ENCODE measurements around the gene MRAP. TPM values are rescaled to one million over a fixed set of nuclear protein-coding genes. Genes with fewer than 3 reads are reported as not detected.

The MRAP gene
- total RNA-seq, 1 donor from 2014 or later: not detected

DNA sequence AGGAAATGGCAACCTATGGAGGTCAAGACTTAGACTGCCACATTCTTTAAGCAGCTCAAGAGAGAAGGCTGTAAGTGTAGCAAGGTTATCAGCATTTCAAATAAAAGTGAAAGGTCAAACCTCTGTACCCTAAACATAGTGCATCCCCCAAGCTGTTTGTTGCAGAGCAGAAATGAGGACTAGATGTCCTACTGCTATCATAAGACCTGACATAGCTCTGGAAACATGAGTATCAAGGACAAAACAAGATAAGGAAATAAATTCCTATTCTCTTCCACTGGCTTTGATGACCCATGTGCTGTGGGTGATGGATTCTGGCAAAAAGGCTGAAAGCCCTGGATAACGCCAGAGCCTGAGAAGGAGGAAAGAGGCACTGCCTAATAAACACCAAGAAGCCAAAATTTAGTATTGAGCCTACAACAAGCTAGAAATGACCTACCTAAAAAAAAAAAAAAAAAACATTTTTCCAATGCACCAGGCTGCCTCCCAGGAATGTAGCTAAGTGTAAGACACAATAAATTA is 58.3 kb downstream of the MRAP start:
- Mint-ChIP-seq H3K4me3 (no peak overlapping the region), H3K9me3 (no peaks in the 10 kb centered on the region), H3K27ac (no peak overlapping the region), H3K4me1 (peaks cover 5% of the 10 kb centered on the region), H3K36me3 (peaks cover 63% of the 10 kb centered on the region), H3K27me3 (ENCODE audit: low read depth) (no peaks in the 10 kb centered on the region)
- DNase-seq (ENCODE audit: low spot score in 2 of 2, unreplicated experiment in 2 of 2): no peak
- TF ChIP-seq, protein P1, sequence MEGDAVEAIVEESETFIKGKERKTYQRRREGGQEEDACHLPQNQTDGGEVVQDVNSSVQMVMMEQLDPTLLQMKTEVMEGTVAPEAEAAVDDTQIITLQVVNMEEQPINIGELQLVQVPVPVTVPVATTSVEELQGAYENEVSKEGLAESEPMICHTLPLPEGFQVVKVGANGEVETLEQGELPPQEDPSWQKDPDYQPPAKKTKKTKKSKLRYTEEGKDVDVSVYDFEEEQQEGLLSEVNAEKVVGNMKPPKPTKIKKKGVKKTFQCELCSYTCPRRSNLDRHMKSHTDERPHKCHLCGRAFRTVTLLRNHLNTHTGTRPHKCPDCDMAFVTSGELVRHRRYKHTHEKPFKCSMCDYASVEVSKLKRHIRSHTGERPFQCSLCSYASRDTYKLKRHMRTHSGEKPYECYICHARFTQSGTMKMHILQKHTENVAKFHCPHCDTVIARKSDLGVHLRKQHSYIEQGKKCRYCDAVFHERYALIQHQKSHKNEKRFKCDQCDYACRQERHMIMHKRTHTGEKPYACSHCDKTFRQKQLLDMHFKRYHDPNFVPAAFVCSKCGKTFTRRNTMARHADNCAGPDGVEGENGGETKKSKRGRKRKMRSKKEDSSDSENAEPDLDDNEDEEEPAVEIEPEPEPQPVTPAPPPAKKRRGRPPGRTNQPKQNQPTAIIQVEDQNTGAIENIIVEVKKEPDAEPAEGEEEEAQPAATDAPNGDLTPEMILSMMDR (IDR thresholded peaks at IDR 0.05; ENCODE audit: unreplicated experiment): no peak

DNA sequence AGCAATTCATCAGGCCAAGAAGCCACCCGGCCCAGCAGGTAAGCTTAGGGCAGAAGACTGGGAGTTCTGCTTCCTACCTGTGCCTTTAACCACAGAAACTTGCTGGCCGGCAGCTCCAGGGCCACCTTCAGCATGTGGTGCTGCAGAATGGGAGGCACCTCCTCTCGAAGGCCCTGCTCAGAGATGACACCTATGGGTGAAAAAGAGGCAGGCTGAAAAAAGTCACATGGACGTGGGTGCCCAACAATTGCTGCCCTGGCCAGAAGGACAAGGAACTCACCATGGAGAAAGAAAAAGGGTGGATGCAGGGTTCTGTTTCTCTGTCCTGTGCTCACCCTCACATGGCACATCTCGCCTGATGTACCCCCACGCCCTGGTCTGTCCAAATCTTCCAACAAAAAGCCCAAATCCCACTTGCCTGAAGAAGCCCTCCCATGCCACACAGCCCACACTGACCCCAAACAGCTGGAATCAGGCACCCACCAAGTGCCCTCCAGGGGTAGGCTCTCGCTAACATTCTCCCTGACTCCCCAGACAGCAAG is 61.1 kb downstream of the MRAP start:
- TF ChIP-seq, protein P1 (IDR thresholded peaks at IDR 0.05; ENCODE audit: unreplicated experiment): no peak
- Mint-ChIP-seq H3K4me1 (peaks cover 5% of the 10 kb centered on the region), H3K9me3 (no peaks in the 10 kb centered on the region), H3K27ac (no peak overlapping the region), H3K36me3 (peaks cover 58% of the 10 kb centered on the region), H3K27me3 (ENCODE audit: low read depth) (no peaks in the 10 kb centered on the region), H3K4me3 (no peak overlapping the region)
- DNase-seq (ENCODE audit: low spot score in 2 of 2, unreplicated experiment in 2 of 2): no peak

DNA sequence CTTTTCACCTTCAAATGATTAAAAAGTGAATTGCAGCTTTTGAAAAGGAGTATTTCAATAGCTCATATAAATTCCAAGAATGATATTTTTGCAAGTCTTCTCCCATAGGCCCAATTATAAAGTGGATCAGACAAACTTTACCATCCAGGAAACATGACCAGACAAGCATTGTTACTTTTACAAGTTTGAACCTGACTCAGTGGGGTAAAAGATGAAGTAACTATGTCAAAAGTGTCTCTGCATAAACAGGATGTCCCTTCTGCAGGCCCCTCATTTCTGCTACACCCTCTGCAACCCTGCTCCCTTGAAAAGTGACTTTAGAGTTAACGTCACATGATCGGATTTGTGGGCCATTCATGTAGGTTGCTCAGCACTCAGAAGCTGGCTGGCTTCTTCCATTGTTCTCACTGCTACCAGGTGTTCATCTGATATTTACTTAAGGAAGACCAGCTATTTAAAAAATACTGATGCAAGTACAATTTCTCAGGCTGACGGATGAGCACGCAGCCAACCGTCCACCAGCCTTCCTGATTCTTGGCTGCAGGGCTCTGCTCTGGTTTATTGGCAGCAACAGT is 61.8 kb downstream of the MRAP start:
- peak overlapping the region; percentile 70 for H3K27ac Mint-ChIP-seq
- TF ChIP-seq, protein P1 (IDR thresholded peaks at IDR 0.05; ENCODE audit: unreplicated experiment): no peak
- no peak for DNase-seq (ENCODE audit: low spot score in 2 of 2, unreplicated experiment in 2 of 2)
- no peaks in the 10 kb centered on the region for H3K27me3 Mint-ChIP-seq (ENCODE audit: low read depth)
- peaks cover 54% of the 10 kb centered on the region for H3K36me3 Mint-ChIP-seq
- H3K4me1 Mint-ChIP-seq: peaks cover 5% of the 10 kb centered on the region
- H3K4me3 Mint-ChIP-seq: no peak overlapping the region
- no peaks in the 10 kb centered on the region for H3K9me3 Mint-ChIP-seq

Other genes with a start within 250 kb of the MRAP start
- gene MIS18A, start 19.8 kb upstream of the MRAP start, total RNA-seq: 18.9 to 19.8 TPM (median 19.0 TPM) in 3 replicates
- gene URB1, start 94.2 kb downstream of the MRAP start, total RNA-seq: 21.8 to 23.4 TPM (median 22.2 TPM) in 3 replicates
- 2.1 to 3.8 TPM (median 3.1 TPM) in 3 replicates for gene EVA1C, start 113.9 kb downstream of the MRAP start, total RNA-seq

All from mesothelial cell of epicardium (in vitro differentiated cells).